B cell (primary cell): ENCODE measurements around the gene PTMS. TPM values are rescaled to one million over a fixed set of nuclear protein-coding genes. Genes with fewer than 3 reads are reported as not detected.

ENCODE experiments used
- ATAC-seq: fragments of 200-7000 bp; cut with Tn5 transposase; one replicate; pipeline ENCODE4 v1.10.0; 2021; ENCODE audit warnings: low read depth, mild to moderate bottlenecking, moderate number of reproducible peaks, moderate library complexity
- CTCF ChIA-PET: fragments of 350-600 bp; sonication (Branson Sonifier 250); formaldehyde crosslinking; loops from one replicate; lab custom pipeline; 2021; ENCODE audit warnings: antibody characterized with exemption, inconsistent platforms; lab: Charles Lee
- POLR2A ChIA-PET: fragments of 350-600 bp; sonication (Branson Sonifier 250); formaldehyde crosslinking; loops from one replicate; lab custom pipeline; 2021; ENCODE audit warnings: antibody characterized with exemption; lab: Charles Lee
- DNase-seq: peaks from one replicate; pipeline ENCODE4 v3.0.0; 2013
- H2AFZ ChIP-seq: 2 replicates; pipeline ENCODE4 v1.6.1; 2012; ENCODE audit warnings: mild to moderate bottlenecking, low read depth, low read length; ENCODE audit not compliant: insufficient read depth, poor library complexity, severe bottlenecking
- H3K27ac ChIP-seq, 2 donors: 1 replicate in 1 of 2; 2 replicates in 1 of 2; pipeline ENCODE4 v1.5.1; 2012 to 2013; ENCODE audit warnings: low read length in 2 of 2, mild to moderate bottlenecking in 2 of 2, moderate library complexity in 1 of 2
- H3K27me3 ChIP-seq, 4 experiments: fragments of 200-600 bp in 1 of 4; sonication (generic) in 1 of 4; replicated peaks in 1 of 4; 1 replicate in 2 of 4; 2 replicates in 2 of 4; pipeline versions ENCODE4 v1.6.1 to v1.7.0; 2013 to 2016; ENCODE audit warnings: low read length in 3 of 4, mild to moderate bottlenecking in 2 of 4, mixed read lengths in 1 of 4, moderate library complexity in 1 of 4; ENCODE audit not compliant: insufficient read depth in 4 of 4, control insufficient read depth in 3 of 4; ENCODE audit errors: control extremely low read depth in 1 of 4
- H3K36me3 ChIP-seq, 2 experiments: replicated peaks in 1 of 2; 1 replicate in 1 of 2; 2 replicates in 1 of 2; pipeline versions ENCODE4 v1.6.1 to v1.7.1; 2013; ENCODE audit warnings: low read length in 1 of 2; ENCODE audit not compliant: insufficient read depth in 2 of 2, control insufficient read depth in 1 of 2; ENCODE audit errors: control extremely low read depth in 1 of 2, extremely low read depth in 1 of 2
- H3K4me1 ChIP-seq, 2 donors: fragments of 200-600 bp in 1 of 2; sonication (generic) in 1 of 2; 1 replicate in 1 of 2; 2 replicates in 1 of 2; pipeline versions ENCODE4 v1.5.1 to v1.6.1; 2013 to 2017; ENCODE audit warnings: low read length in 2 of 2; ENCODE audit not compliant: control insufficient read depth in 2 of 2, insufficient read depth in 2 of 2
- H3K4me2 ChIP-seq: replicated peaks from 2 replicates; pipeline ENCODE3; 2012; ENCODE audit warnings: mild to moderate bottlenecking, low read depth, low read length; ENCODE audit not compliant: poor library complexity, severe bottlenecking
- H3K4me3 ChIP-seq, 5 experiments: fragments of 200-600 bp in 1 of 5; sonication (generic) in 1 of 5; 1 replicate in 3 of 5; 2 replicates in 2 of 5; pipeline versions ENCODE4 v1.5.1 to v1.7.0; 2011 to 2016; ENCODE audit warnings: low read length in 4 of 5, mild to moderate bottlenecking in 4 of 5, low read depth in 2 of 5, control low read depth in 1 of 5, moderate library complexity in 1 of 5; ENCODE audit not compliant: insufficient read depth in 1 of 5; ENCODE audit errors: control extremely low read depth in 1 of 5, extremely low read depth in 1 of 5
- H3K79me2 ChIP-seq: fragments of 200-600 bp; sonication (generic); one replicate; pipeline ENCODE4 v1.6.0; 2016; ENCODE audit warnings: low read length; ENCODE audit not compliant: control insufficient read depth, insufficient read depth
- H3K9ac ChIP-seq: fragments of 200-600 bp; sonication (generic); 2 replicates; pipeline ENCODE4 v1.6.1; 2017; ENCODE audit warnings: mild to moderate bottlenecking, low read length, moderate library complexity
- H3K9me3 ChIP-seq, 3 donors: one replicate each; pipeline versions ENCODE4 v1.6.1 to v1.7.1; 2013; ENCODE audit warnings: low read length in 2 of 3; ENCODE audit not compliant: control insufficient read depth in 2 of 3, insufficient read depth in 1 of 3; ENCODE audit errors: control extremely low read depth in 1 of 3
- H4K20me1 ChIP-seq: 2 replicates; pipeline ENCODE4 v1.6.0; 2012; ENCODE audit warnings: mild to moderate bottlenecking, low read length; ENCODE audit not compliant: insufficient read depth, control insufficient read depth, poor library complexity, severe bottlenecking
- H3K27ac Mint-ChIP-seq: one replicate; pipeline ENCODE4 v1.8.0; 2021; ENCODE audit warnings: mixed read lengths
- H3K27me3 Mint-ChIP-seq: one replicate; pipeline ENCODE4 v1.8.0; 2021; ENCODE audit warnings: mixed read lengths
- H3K4me1 Mint-ChIP-seq: one replicate; pipeline ENCODE4 v1.8.0; 2021; ENCODE audit warnings: mixed read lengths
- H3K4me3 Mint-ChIP-seq: one replicate; pipeline ENCODE4 v1.8.0; 2021; ENCODE audit warnings: mixed read lengths
- H3K9me3 Mint-ChIP-seq: one replicate; pipeline ENCODE4 v1.8.0; 2022; ENCODE audit warnings: mixed read lengths; ENCODE audit not compliant: insufficient read depth
- CTCF ChIP-seq: fragments of 200-600 bp; IDR thresholded peaks from one replicate; pipeline ENCODE4 v1.8.0; 2022; ENCODE audit warnings: antibody characterized with exemption, mild to moderate bottlenecking
- EZH2 ChIP-seq: IDR thresholded peaks from 2 replicates; pipeline ENCODE4 v1.6.1; 2012; ENCODE audit warnings: borderline replicate concordance, low read depth, mild to moderate bottlenecking, moderate library complexity, low read length; ENCODE audit not compliant: insufficient read depth, poor library complexity, severe bottlenecking
- WGBS: methylation state at CpG from one replicate; pipeline ENCODE4 v1.1.5; 2013; ENCODE audit warnings: missing lambda C conversion rate; ENCODE audit not compliant: insufficient coverage; 5-methylcytosine and 5-hydroxymethylcytosine counted together
- intact Hi-C: fragments of 100-400 bp; cut with micrococcal nuclease; formaldehyde crosslinking; loops from one replicate; pipeline ENCODE4 v1.10.0; 2022
- polyA plus RNA-seq: library from polyadenylated mRNA; depleted of rRNA; stranded (reverse); fragments of >200 nt; gene quantifications from 2 replicates; pipeline ENCODE4 v1.2.3, GENCODE V29; 2012
- total RNA-seq, 2 donors: library from RNA; stranded (reverse); fragments of 120-200 nt in 1 of 2; gene quantifications; 1 replicate in 1 of 2; 2 replicates in 1 of 2; pipeline versions ENCODE4 v1.2.3 to v1.2.4, GENCODE V29; 2013 to 2022

Gene PTMS
- total and polyA plus RNA-seq, 2 donors (not counting 1 experiment from before 2014, with no cell fraction given), result 1.0 to 2.1 TPM

GRCh38 chr12:6818645-6819044 is 52.5 kb downstream of the PTMS start:
- no peak overlapping the region for H3K4me3 Mint-ChIP-seq
- DNase-seq (no peak), ATAC-seq (no peak)
- H2AFZ ChIP-seq, result no peak overlapping the region
- H3K4me2 ChIP-seq, result no peak overlapping the region
- H3K9me3 Mint-ChIP-seq, result no peaks in the 10 kb centered on the region
- ChIA-PET POLR2A (no interaction called here), CTCF (no interaction called here)
- H3K4me1 Mint-ChIP-seq, result peaks cover 10% of the 10 kb centered on the region
- no peaks in the 10 kb centered on the region for H4K20me1 ChIP-seq
- intact Hi-C loops, result no loop called here
- 83% methylated on average over 1 of the region's 5 CpGs for WGBS
- H3K4me1 ChIP-seq, result peaks cover 11 to 14% of the 10 kb centered on the region in 2 donors
- H3K79me2 ChIP-seq, result no peaks in the 10 kb centered on the region
- no peak overlapping the region for H3K27ac Mint-ChIP-seq
- H3K27me3 Mint-ChIP-seq, result peaks cover 51% of the 10 kb centered on the region
- no peaks in the 10 kb centered on the region for H3K36me3 ChIP-seq
- H3K27ac ChIP-seq, result no peak overlapping the region
- H3K4me3 ChIP-seq, result no peak overlapping the region
- H3K9ac ChIP-seq, result no peak overlapping the region
- peaks cover 0 to 52% (median 7%) of the 10 kb centered on the region in 4 experiments for H3K27me3 ChIP-seq
- peaks cover 0 to 2% (median 0%) of the 10 kb centered on the region in 3 donors for H3K9me3 ChIP-seq
- TF ChIP-seq EZH2 (no peak), CTCF (no peak)

DNA sequence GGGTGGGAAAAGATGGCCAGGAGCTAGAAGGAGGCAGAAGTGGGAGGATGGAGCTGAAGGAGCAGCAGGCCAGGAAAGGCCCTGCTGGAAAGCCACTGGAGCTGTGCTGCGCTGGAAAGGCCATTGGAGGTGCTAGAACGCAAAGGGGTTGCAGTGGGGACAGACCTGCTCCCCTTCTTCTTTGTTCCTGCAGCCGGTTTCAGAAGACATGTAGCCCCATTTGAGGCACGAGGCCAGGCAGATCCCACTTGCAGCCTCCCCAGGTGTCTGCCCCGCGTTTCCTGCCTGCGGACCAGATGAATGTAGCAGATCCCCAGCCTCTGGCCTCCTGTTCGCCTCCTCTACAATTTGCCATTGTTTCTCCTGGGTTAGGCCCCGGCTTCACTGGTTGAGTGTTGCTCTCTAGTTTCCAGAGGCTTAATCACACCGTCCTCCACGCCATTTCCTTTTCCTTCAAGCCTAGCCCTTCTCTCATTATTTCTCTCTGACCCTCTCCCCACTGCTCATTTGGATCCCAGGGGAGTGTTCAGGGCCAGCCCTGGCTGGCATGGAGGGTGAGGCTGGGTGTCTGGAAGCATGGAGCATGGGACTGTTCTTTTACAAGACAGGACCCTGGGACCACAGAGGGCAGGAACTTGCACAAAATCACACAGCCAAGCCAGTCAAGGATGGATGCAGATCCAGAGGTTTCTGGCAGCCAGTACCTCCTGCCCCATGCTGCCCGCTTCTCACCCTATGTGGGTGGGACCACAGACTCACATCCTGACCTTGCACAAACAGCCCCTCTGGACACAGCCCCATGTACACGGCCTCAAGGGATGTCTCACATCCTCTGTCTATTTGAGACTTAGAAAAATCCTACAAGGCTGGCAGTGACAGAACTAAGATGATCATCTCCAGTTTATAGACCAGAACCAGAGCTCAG is 53.2 kb downstream of the PTMS start:
- no peak overlapping the region for H3K27ac Mint-ChIP-seq
- no peak overlapping the region for H3K4me3 ChIP-seq
- H3K27ac ChIP-seq, result no peak overlapping the region
- TF ChIP-seq EZH2 (no peak), CTCF (no peak)
- peaks cover 0 to 51% (median 7%) of the 10 kb centered on the region in 4 experiments for H3K27me3 ChIP-seq
- no peaks in the 10 kb centered on the region for H3K79me2 ChIP-seq
- peaks cover 0 to 2% (median 0%) of the 10 kb centered on the region in 3 donors for H3K9me3 ChIP-seq
- H3K9ac ChIP-seq, result no peak overlapping the region
- no peak overlapping the region for H2AFZ ChIP-seq
- DNase-seq, result no peak
- no peak for ATAC-seq
- H3K4me3 Mint-ChIP-seq, result no peak overlapping the region
- intact Hi-C loops, result no loop called here
- ChIA-PET CTCF (no interaction called here), POLR2A (no interaction called here)
- no peak overlapping the region for H3K4me2 ChIP-seq
- peaks cover 51% of the 10 kb centered on the region for H3K27me3 Mint-ChIP-seq
- H3K36me3 ChIP-seq, result no peaks in the 10 kb centered on the region
- H4K20me1 ChIP-seq, result no peaks in the 10 kb centered on the region
- no peaks in the 10 kb centered on the region for H3K9me3 Mint-ChIP-seq
- H3K4me1 ChIP-seq, result peaks cover 11 to 14% of the 10 kb centered on the region in 2 donors
- H3K4me1 Mint-ChIP-seq, result peaks cover 10% of the 10 kb centered on the region
- WGBS, result 91% methylated on average over 11 of the region's 13 CpGs
